NK-92 (cell line): ENCODE results near the gene LAGE3.
"Not testable (repeated sequence)": the region's sequence is repeated elsewhere in the genome, so short reads cannot be mapped to it uniquely, and the experiment has no call there.

Source experiments
- DNase-seq: peaks from one replicate; lab custom pipeline; 2025; ENCODE audit not compliant: unreplicated experiment; lab: John Stamatoyannopoulos, UW

LAGE3 gene

GRCh38 chrX:154502098-154502497, 23.0 kb upstream of the LAGE3 start:
- DNase-seq, result no peak

- DNase-seq, result not testable (repeated sequence)
Observed at GRCh38 chrX:154501423-154501822, 22.3 kb upstream of the LAGE3 start.

- not testable (repeated sequence) for DNase-seq
Observed at GRCh38 chrX:154496591-154497137, 17.6 kb upstream of the LAGE3 start.

GRCh38 chrX:154495472-154495922, 16.4 kb upstream of the LAGE3 start:
- DNase-seq, result no peak

- DNase-seq, result no peak
Observed at GRCh38 chrX:154494715-154495114, 15.6 kb upstream of the LAGE3 start.

- peak; percentile 29 for DNase-seq
Observed at GRCh38 chrX:154490414-154491083, 11.5 kb upstream of the LAGE3 start, which contains the start of gene SLC10A3. Gene SLC10A3 (minus strand): TSS chrX:154490629. CDS start chrX:154488940, 1,689 bp downstream.

- no peak for DNase-seq
Observed at GRCh38 chrX:154490021-154490413, 10.9 kb upstream of the LAGE3 start.

GRCh38 chrX:154489182-154489581, 10.1 kb upstream of the LAGE3 start:
- no peak for DNase-seq

- no peak for DNase-seq
Observed at GRCh38 chrX:154488336-154489075, 9.4 kb upstream of the LAGE3 start.

- DNase-seq, result no peak
Observed at GRCh38 chrX:154487518-154488290, 8.6 kb upstream of the LAGE3 start.

GRCh38 chrX:154486396-154487207, 7.5 kb upstream of the LAGE3 start, which contains the start of gene UBL4A:
Gene UBL4A (minus strand): TSS chrX:154486615. CDS start chrX:154486584, 31 bp downstream.
- DNase-seq, result no peak

GRCh38 chrX:154486052-154486395, 6.9 kb upstream of the LAGE3 start:
- DNase-seq, result no peak

GRCh38 chrX:154485150-154486051, 6.3 kb upstream of the LAGE3 start:
- no peak for DNase-seq

GRCh38 chrX:154484255-154485149, 5.4 kb upstream of the LAGE3 start:
- DNase-seq, result no peak

- DNase-seq, result no peak
Observed at GRCh38 chrX:154483325-154483724, 4.2 kb upstream of the LAGE3 start.

- no peak for DNase-seq
Observed at GRCh38 chrX:154482786-154483185, 3.7 kb upstream of the LAGE3 start.

- no peak for DNase-seq
Observed at GRCh38 chrX:154481911-154482601, 3.0 kb upstream of the LAGE3 start.

GRCh38 chrX:154481195-154481594, 2.1 kb upstream of the LAGE3 start:
- no peak for DNase-seq
